GM12891 (cell line): ENCODE results near the gene DBNDD2.

Experiments used
- PAX5 ChIP-seq: IDR thresholded peaks from 2 replicates; pipeline ENCODE4 v1.6.1; 2011; ENCODE audit warnings: low read length, moderate library complexity, mild to moderate bottlenecking; ENCODE audit not compliant: insufficient read depth, severe bottlenecking
- POLR2A ChIP-seq: IDR thresholded peaks from 2 replicates; pipeline ENCODE4 v1.6.1; 2011; ENCODE audit warnings: low read depth, low read length, control low read depth
- POLR2AphosphoS5 ChIP-seq: IDR thresholded peaks from 2 replicates; pipeline ENCODE4 v1.6.1; 2011; ENCODE audit warnings: low read depth, low read length, control low read depth
- SPI1 ChIP-seq: IDR thresholded peaks from 2 replicates; pipeline ENCODE4 v1.6.1; 2011; ENCODE audit warnings: low read depth, low read length, control low read depth
- TAF1 ChIP-seq: IDR thresholded peaks from 2 replicates; pipeline ENCODE4 v1.6.1; 2011; ENCODE audit warnings: low read depth, low read length, control low read depth

DNA sequence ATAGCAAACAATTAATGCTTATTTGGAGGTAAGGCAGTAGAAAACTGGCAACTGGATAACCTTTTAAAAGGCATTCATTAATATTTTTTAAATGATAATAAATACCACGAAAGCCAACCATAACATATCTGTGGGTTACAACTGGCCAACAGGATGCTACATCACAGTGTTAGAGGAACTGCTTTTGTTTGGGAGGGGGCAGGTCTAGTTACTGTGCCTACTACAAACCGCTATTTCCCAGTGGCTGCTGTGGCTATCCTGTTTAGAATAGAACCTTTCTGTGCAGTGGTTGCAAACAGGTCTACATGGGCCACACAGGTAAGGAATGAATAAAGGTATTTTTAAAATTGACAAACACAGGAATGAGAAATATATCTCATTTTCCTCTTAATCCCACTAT lies 8.8 kb downstream of the DBNDD2 start:
- no peak for TF ChIP-seq POLR2AphosphoS5
- TF ChIP-seq SPI1 = 0 out of 2 replicates have a peak, but pooled peaks have one; percentile 7
- no peak for TF ChIP-seq PAX5
- no peak for TF ChIP-seq POLR2A
- no peak for TF ChIP-seq TAF1
